Measurements from ENCODE around the gene CALCOCO1. TPM values are rescaled to one million over a fixed set of nuclear protein-coding genes. Genes with fewer than 3 reads are reported as not detected.
A peak's percentile ranks its signal among the peaks of the same experiment; 100 is the strongest.

The CALCOCO1 gene
- total and polyA plus RNA-seq, 2 of the 13 experiments (the other 11 are each of a cell fraction or from before 2014, with no cell fraction given): 7.7 to 47.7 TPM

DNA sequence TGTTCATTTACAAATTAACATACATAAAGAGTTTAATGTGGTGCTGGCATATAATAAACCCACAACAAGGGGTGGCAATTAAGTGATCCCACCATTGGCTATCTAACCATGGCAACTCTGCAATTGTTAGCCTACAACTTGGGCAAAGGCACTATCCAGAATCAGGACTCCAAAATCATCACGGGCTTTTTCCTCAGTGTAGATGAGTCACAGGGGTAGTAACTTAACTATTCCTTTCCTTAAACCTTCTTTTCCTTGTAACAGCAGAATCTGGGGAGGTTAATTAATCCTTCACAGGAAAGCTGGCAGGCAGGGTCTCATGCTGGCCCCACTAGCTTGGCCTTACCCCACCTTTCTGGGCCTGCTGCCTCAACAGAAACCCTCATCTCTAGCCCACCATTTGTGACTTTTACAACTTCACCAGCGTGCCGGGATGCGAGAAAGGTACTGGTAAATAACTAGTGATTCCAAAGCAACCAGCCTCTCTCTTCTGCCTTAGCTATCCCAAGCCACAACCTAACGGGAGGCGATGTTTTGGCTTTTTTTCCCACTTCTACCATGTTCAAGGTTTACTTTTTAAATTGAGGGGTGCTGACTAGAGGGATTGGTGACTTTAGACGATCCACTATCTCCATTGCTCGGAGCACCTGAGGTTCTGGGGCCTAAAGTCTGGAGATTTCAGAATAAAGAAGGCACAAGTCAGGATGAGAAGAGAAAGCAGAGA, 52.1 kb downstream of the CALCOCO1 start (continued):
- TF ChIP-seq ZNF724P (CRISPR knock-in tag; IDR thresholded peaks at IDR 0.05; ENCODE audit: borderline replicate concordance) (no peak), ZNF776 (CRISPR knock-in tag; IDR thresholded peaks at IDR 0.05) (peak; percentile 31; the same call in 1 of the 2 replicates), POLR2A (IDR thresholded peaks at IDR 0.05; ENCODE audit: insufficient read depth in 1 of 2, low read depth in 2 of 2, low read length in 2 of 2) (no peak), TEAD3 (CRISPR knock-in tag; optimal IDR thresholded peaks at IDR 0.05; ENCODE audit: borderline replicate concordance) (no peak), SRSF1 (optimal IDR thresholded peaks at IDR 0.05; ENCODE audit: low read depth, low read length) (no peak), JARID2 (CRISPR knock-in tag; IDR thresholded peaks at IDR 0.05; ENCODE audit: insufficient replicate concordance) (no peak), XRCC5 (optimal IDR thresholded peaks at IDR 0.05; ENCODE audit: low read length) (no peak), AGO1 (IDR thresholded peaks at IDR 0.05; ENCODE audit: low read depth, low read length, poor library complexity, severe bottlenecking) (no peak), CHCHD3 (CRISPR knock-in tag; IDR thresholded peaks at IDR 0.05) (no peak), HNRNPL (IDR thresholded peaks at IDR 0.05; ENCODE audit: low read depth, low read length) (no peak), GTF2F1 (IDR thresholded peaks at IDR 0.05; ENCODE audit: low read length) (no peak), RBAK (CRISPR knock-in tag; IDR thresholded peaks at IDR 0.05) (no peak), BRD4 (CRISPR knock-in tag; IDR thresholded peaks at IDR 0.05) (no peak), ZNF333 (CRISPR knock-in tag; IDR thresholded peaks at IDR 0.05; ENCODE audit: borderline replicate concordance) (0 out of 2 replicates have a peak, but pooled peaks have one; percentile 11), FOXA3 (CRISPR knock-in tag; IDR thresholded peaks at IDR 0.05) (no peak), MBNL3 (CRISPR knock-in tag; conservative IDR thresholded peaks at IDR 0.05) (no peak), ZNF773 (CRISPR knock-in tag; IDR thresholded peaks at IDR 0.05; ENCODE audit: borderline replicate concordance) (no peak), ZNF383 (CRISPR knock-in tag; IDR thresholded peaks at IDR 0.05; ENCODE audit: borderline replicate concordance) (no peak), MBD4 (IDR thresholded peaks at IDR 0.05; ENCODE audit: borderline replicate concordance, low read length) (no peak; the same call in 1 of the 2 replicates), AHR (CRISPR knock-in tag; IDR thresholded peaks at IDR 0.05) (no peak)
- TF ChIP-seq, protein P1, sequence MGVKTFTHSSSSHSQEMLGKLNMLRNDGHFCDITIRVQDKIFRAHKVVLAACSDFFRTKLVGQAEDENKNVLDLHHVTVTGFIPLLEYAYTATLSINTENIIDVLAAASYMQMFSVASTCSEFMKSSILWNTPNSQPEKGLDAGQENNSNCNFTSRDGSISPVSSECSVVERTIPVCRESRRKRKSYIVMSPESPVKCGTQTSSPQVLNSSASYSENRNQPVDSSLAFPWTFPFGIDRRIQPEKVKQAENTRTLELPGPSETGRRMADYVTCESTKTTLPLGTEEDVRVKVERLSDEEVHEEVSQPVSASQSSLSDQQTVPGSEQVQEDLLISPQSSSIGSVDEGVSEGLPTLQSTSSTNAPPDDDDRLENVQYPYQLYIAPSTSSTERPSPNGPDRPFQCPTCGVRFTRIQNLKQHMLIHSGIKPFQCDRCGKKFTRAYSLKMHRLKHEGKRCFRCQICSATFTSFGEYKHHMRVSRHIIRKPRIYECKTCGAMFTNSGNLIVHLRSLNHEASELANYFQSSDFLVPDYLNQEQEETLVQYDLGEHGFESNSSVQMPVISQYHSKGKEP (CRISPR knock-in tag; IDR thresholded peaks at IDR 0.05): no peak
- TF ChIP-seq, protein P2, sequence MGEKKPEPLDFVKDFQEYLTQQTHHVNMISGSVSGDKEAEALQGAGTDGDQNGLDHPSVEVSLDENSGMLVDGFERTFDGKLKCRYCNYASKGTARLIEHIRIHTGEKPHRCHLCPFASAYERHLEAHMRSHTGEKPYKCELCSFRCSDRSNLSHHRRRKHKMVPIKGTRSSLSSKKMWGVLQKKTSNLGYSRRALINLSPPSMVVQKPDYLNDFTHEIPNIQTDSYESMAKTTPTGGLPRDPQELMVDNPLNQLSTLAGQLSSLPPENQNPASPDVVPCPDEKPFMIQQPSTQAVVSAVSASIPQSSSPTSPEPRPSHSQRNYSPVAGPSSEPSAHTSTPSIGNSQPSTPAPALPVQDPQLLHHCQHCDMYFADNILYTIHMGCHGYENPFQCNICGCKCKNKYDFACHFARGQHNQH (CRISPR knock-in tag; IDR thresholded peaks at IDR 0.05): no peak
- TF ChIP-seq, protein P3, sequence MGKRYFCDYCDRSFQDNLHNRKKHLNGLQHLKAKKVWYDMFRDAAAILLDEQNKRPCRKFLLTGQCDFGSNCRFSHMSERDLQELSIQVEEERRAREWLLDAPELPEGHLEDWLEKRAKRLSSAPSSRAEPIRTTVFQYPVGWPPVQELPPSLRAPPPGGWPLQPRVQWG (CRISPR knock-in tag; IDR thresholded peaks at IDR 0.05; ENCODE audit: borderline replicate concordance, low read depth): no peak
- TF ChIP-seq, protein P4, sequence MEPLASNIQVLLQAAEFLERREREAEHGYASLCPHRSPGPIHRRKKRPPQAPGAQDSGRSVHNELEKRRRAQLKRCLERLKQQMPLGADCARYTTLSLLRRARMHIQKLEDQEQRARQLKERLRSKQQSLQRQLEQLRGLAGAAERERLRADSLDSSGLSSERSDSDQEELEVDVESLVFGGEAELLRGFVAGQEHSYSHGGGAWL (CRISPR knock-in tag; IDR thresholded peaks at IDR 0.05): no peak
- TF ChIP-seq, protein P5, sequence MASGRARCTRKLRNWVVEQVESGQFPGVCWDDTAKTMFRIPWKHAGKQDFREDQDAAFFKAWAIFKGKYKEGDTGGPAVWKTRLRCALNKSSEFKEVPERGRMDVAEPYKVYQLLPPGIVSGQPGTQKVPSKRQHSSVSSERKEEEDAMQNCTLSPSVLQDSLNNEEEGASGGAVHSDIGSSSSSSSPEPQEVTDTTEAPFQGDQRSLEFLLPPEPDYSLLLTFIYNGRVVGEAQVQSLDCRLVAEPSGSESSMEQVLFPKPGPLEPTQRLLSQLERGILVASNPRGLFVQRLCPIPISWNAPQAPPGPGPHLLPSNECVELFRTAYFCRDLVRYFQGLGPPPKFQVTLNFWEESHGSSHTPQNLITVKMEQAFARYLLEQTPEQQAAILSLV (CRISPR knock-in tag; IDR thresholded peaks at IDR 0.05; ENCODE audit: borderline replicate concordance): no peak
- TF ChIP-seq, protein P6, sequence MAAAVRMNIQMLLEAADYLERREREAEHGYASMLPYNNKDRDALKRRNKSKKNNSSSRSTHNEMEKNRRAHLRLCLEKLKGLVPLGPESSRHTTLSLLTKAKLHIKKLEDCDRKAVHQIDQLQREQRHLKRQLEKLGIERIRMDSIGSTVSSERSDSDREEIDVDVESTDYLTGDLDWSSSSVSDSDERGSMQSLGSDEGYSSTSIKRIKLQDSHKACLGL (CRISPR knock-in tag; IDR thresholded peaks at IDR 0.05): no peak

All from HepG2 (cell line).